ENCODE data around the gene ANKRD66.

ANKRD66 gene

DNA sequence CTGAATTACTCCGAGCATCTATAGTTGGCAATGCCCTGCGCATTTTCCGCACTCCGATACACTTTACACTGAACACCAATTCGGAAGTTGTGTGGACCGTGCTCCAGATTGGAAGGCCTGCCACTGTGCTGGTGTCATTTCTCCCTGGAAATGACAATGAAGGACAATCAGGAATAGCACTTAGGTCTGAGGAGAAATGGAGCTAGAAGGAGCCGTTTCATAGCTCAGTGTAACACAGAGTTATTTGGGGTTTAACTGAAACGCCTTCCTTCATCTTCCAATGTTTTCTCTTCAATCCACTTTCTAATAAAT lies 11.1 kb upstream of the ANKRD66 start:
- Histone ChIP-seq H3K4me1 (ENCODE audit: low read length) (no peaks in the 10 kb centered on the region), H3K4me3 (ENCODE audit: low read length) (no peak overlapping the region), H3K9me3 (ENCODE audit: insufficient read depth, low read length) (no peaks in the 10 kb centered on the region), H3K27ac (ENCODE audit: low read length) (no peak overlapping the region), H3K79me2 (ENCODE audit: low read length) (no peaks in the 10 kb centered on the region), H2AFZ (ENCODE audit: low read depth, low read length) (no peak overlapping the region), H3K4me2 (ENCODE audit: low read length) (no peak overlapping the region), H4K20me1 (ENCODE audit: insufficient read depth, low read length) (no peaks in the 10 kb centered on the region), H3K27me3 (ENCODE audit: low read depth, low read length) (no peaks in the 10 kb centered on the region), H3K9ac (ENCODE audit: low read length) (no peak overlapping the region), H3K36me3 (replicated peaks; ENCODE audit: low read depth, low read length) (no peaks in the 10 kb centered on the region)
- TF ChIP-seq EZH2phosphoT487 (IDR thresholded peaks at IDR 0.05; ENCODE audit: low read depth) = no peak
- TF ChIP-seq, protein P1, sequence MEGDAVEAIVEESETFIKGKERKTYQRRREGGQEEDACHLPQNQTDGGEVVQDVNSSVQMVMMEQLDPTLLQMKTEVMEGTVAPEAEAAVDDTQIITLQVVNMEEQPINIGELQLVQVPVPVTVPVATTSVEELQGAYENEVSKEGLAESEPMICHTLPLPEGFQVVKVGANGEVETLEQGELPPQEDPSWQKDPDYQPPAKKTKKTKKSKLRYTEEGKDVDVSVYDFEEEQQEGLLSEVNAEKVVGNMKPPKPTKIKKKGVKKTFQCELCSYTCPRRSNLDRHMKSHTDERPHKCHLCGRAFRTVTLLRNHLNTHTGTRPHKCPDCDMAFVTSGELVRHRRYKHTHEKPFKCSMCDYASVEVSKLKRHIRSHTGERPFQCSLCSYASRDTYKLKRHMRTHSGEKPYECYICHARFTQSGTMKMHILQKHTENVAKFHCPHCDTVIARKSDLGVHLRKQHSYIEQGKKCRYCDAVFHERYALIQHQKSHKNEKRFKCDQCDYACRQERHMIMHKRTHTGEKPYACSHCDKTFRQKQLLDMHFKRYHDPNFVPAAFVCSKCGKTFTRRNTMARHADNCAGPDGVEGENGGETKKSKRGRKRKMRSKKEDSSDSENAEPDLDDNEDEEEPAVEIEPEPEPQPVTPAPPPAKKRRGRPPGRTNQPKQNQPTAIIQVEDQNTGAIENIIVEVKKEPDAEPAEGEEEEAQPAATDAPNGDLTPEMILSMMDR (IDR thresholded peaks at IDR 0.05; ENCODE audit: low read depth, low read length) = no peak

DNA sequence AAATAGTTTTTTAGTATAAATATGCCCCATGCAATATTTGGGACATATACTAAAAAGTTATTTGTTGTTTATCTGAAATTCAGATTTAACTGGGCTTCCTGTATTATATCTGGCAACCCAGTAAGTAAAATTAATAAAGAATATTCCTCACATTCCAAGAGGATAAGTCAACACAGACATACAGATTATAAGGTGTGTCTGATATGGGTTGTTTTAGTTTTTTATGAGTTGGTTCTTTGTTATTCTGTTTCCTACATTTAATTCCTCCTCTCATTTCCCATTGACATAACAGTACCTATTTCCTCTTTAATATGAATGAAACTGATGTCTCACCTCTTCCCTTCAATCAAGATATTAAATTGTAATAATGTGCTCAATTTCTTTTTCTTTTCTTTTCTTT lies 9.8 kb upstream of the ANKRD66 start:
- no peak overlapping the region for H3K9ac ChIP-seq (ENCODE audit: low read length)
- H3K36me3 ChIP-seq (replicated peaks; ENCODE audit: low read depth, low read length) = no peaks in the 10 kb centered on the region
- H3K4me3 ChIP-seq (ENCODE audit: low read length) = no peak overlapping the region
- no peaks in the 10 kb centered on the region for H3K4me1 ChIP-seq (ENCODE audit: low read length)
- no peak overlapping the region for H3K4me2 ChIP-seq (ENCODE audit: low read length)
- no peaks in the 10 kb centered on the region for H3K9me3 ChIP-seq (ENCODE audit: insufficient read depth, low read length)
- no peak overlapping the region for H2AFZ ChIP-seq (ENCODE audit: low read depth, low read length)
- TF ChIP-seq, protein P1 (IDR thresholded peaks at IDR 0.05; ENCODE audit: low read depth, low read length) = no peak
- no peak for TF ChIP-seq EZH2phosphoT487 (IDR thresholded peaks at IDR 0.05; ENCODE audit: low read depth)
- no peaks in the 10 kb centered on the region for H3K79me2 ChIP-seq (ENCODE audit: low read length)
- H4K20me1 ChIP-seq (ENCODE audit: insufficient read depth, low read length) = no peaks in the 10 kb centered on the region
- no peaks in the 10 kb centered on the region for H3K27me3 ChIP-seq (ENCODE audit: low read depth, low read length)
- no peak overlapping the region for H3K27ac ChIP-seq (ENCODE audit: low read length)

DNA sequence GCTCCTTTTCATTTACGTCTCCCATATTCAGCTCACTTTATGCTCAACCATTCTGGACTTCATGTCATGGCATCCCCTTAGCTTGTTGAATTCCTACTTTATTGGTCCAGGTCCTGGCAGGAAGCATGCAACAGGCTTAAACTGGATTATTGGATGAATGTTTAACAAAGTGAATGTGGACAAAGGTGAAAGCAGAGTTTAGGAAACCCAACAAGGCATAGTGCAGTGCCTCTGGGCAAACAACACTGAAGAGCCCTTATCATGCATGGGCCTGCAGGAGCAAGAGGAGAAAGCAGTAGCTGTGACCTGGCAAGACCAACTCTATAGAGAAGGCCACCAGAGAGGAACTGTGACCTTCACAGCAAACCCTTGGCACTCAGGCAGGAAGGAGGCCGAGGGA lies 5.3 kb upstream of the ANKRD66 start:
- Histone ChIP-seq H3K9me3 (ENCODE audit: insufficient read depth, low read length) (no peaks in the 10 kb centered on the region), H3K36me3 (replicated peaks; ENCODE audit: low read depth, low read length) (no peaks in the 10 kb centered on the region), H2AFZ (ENCODE audit: low read depth, low read length) (no peak overlapping the region), H4K20me1 (ENCODE audit: insufficient read depth, low read length) (no peaks in the 10 kb centered on the region), H3K4me2 (ENCODE audit: low read length) (no peak overlapping the region), H3K27ac (ENCODE audit: low read length) (no peak overlapping the region), H3K4me1 (ENCODE audit: low read length) (no peaks in the 10 kb centered on the region), H3K27me3 (ENCODE audit: low read depth, low read length) (no peaks in the 10 kb centered on the region), H3K4me3 (ENCODE audit: low read length) (no peak overlapping the region), H3K79me2 (ENCODE audit: low read length) (no peaks in the 10 kb centered on the region), H3K9ac (ENCODE audit: low read length) (no peak overlapping the region)
- TF ChIP-seq, protein P1 (IDR thresholded peaks at IDR 0.05; ENCODE audit: low read depth, low read length) = no peak
- TF ChIP-seq EZH2phosphoT487 (IDR thresholded peaks at IDR 0.05; ENCODE audit: low read depth) = no peak

DNA sequence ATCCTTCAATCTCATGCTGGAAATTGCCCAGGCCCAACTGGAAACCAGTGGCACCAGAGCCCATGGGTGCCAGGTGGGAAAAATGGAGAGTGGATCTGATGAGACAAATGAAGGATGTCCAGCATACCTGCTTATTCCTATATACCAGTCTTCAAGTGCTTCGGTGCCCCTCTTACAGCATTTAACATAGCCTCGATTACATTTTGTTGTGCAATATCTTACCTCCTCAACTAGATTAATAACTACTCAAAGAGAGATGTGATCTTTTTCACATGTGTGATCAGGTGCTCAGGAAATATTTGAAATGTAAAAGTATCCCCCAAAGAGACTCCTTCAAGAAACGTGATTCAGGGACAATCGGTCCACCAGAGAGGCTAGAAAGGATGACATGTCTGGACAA lies 4.8 kb upstream of the ANKRD66 start:
- no peak overlapping the region for H3K4me3 ChIP-seq (ENCODE audit: low read length)
- no peak overlapping the region for H3K4me2 ChIP-seq (ENCODE audit: low read length)
- no peak overlapping the region for H2AFZ ChIP-seq (ENCODE audit: low read depth, low read length)
- H4K20me1 ChIP-seq (ENCODE audit: insufficient read depth, low read length) = no peaks in the 10 kb centered on the region
- H3K9me3 ChIP-seq (ENCODE audit: insufficient read depth, low read length) = no peaks in the 10 kb centered on the region
- H3K9ac ChIP-seq (ENCODE audit: low read length) = no peak overlapping the region
- no peaks in the 10 kb centered on the region for H3K27me3 ChIP-seq (ENCODE audit: low read depth, low read length)
- no peaks in the 10 kb centered on the region for H3K4me1 ChIP-seq (ENCODE audit: low read length)
- TF ChIP-seq, protein P1 (IDR thresholded peaks at IDR 0.05; ENCODE audit: low read depth, low read length) = no peak
- no peak for TF ChIP-seq EZH2phosphoT487 (IDR thresholded peaks at IDR 0.05; ENCODE audit: low read depth)
- no peak overlapping the region for H3K27ac ChIP-seq (ENCODE audit: low read length)
- H3K36me3 ChIP-seq (replicated peaks; ENCODE audit: low read depth, low read length) = no peaks in the 10 kb centered on the region
- no peaks in the 10 kb centered on the region for H3K79me2 ChIP-seq (ENCODE audit: low read length)

Measured in OCI-LY3 (cell line).